Measurements from ENCODE around the gene CRYBA4.

The CRYBA4 gene

GRCh38 chr22:26621663-26622062 is at the start of gene CRYBA4:
Gene CRYBA4, plus strand, starts transcription at chr22:26621963. Its CDS starts 634 bp downstream, at chr22:26622597.
- no peak for DNase-seq

GRCh38 chr22:26573026-26573662 is 48.6 kb upstream of the CRYBA4 start:
- DNase-seq = peak; percentile 55

- no peak for DNase-seq
Observed at GRCh38 chr22:26574001-26574723, 47.6 kb upstream of the CRYBA4 start.

- DNase-seq = no peak
Observed at GRCh38 chr22:26576026-26576680, 45.6 kb upstream of the CRYBA4 start.

- no peak for DNase-seq
Observed at GRCh38 chr22:26577081-26577480, 44.7 kb upstream of the CRYBA4 start.

GRCh38 chr22:26579331-26579886 is 42.4 kb upstream of the CRYBA4 start:
- peak; percentile 55 for DNase-seq

GRCh38 chr22:26580240-26580962 is 41.4 kb upstream of the CRYBA4 start:
- no peak for DNase-seq

- no peak for DNase-seq
Observed at GRCh38 chr22:26581026-26581425, 40.7 kb upstream of the CRYBA4 start.

GRCh38 chr22:26581633-26582168 is 40.1 kb upstream of the CRYBA4 start:
- DNase-seq = no peak

GRCh38 chr22:26584010-26584409 is 37.8 kb upstream of the CRYBA4 start:
- no peak for DNase-seq

GRCh38 chr22:26585104-26585790 is 36.5 kb upstream of the CRYBA4 start:
- DNase-seq = no peak

- no peak for DNase-seq
Observed at GRCh38 chr22:26586556-26587325, 35.0 kb upstream of the CRYBA4 start.

GRCh38 chr22:26587991-26588613 is 33.7 kb upstream of the CRYBA4 start:
- DNase-seq = no peak

GRCh38 chr22:26588729-26589366 is 32.9 kb upstream of the CRYBA4 start:
- no peak for DNase-seq

- DNase-seq = no peak
Observed at GRCh38 chr22:26589367-26589844, 32.4 kb upstream of the CRYBA4 start.

- peak; percentile 76 for DNase-seq
Observed at GRCh38 chr22:26589845-26590736, 31.7 kb upstream of the CRYBA4 start, which contains the start of gene TPST2. Gene TPST2, minus strand, starts transcription at chr22:26590132. Its CDS starts 48,502 bp downstream, at chr22:26541630.

GRCh38 chr22:26592421-26592891 is 29.3 kb upstream of the CRYBA4 start:
- DNase-seq = peak; percentile 52

- no peak for DNase-seq
Observed at GRCh38 chr22:26593763-26594162, 28.0 kb upstream of the CRYBA4 start.

GRCh38 chr22:26597026-26597425 is 24.7 kb upstream of the CRYBA4 start:
- peak; percentile 34 for DNase-seq
